Measurements from ENCODE around the gene NTNG1. TPM values are rescaled to one million over a fixed set of nuclear protein-coding genes. Genes with fewer than 3 reads are reported as not detected.

NTNG1 gene
- total RNA-seq, 6 donors from 2014 or later, result 1.5 to 11.5 (median 6.8) TPM

DNA sequence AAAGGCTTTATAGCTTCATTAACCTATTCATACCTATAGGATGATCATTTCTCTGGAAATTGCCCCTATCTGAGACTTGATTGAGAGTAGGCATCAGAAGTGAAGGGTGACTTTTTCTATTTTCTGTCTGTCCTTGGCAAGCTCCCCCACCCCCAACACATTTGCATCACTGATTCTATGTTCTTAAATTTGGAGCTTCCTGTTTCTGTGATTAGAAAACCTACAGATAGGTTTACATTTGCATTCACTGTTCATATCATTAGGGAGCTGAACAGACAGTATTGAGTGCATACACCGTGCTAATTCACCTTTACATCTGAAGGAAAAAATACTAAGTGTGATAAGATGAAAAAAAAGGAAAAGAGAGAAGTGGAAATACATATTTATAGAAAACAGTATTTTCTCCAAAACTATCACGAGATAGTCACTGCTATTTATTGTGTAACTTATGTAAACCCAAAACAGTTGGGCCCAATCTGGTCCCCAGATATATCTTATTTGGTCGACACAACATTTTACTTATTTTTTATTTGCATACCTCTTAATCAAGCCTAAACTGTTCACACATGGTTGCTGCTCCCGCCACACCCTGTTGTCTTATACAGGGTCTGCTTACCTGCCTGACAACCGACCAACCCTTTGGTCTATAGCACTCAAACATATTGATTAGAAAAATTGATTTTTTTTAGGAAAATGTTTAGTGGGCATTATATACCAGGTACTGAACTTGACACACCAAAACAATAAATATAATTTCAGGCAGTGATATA lies 218.8 kb downstream of the NTNG1 start:
- 61% methylated on average over 5 of the region's 5 CpGs for WGBS, 2 donors
- Histone ChIP-seq H3K4me3 (no peak overlapping the region), H3K27me3 (no peaks in the 10 kb centered on the region), H3K9me3 (no peaks in the 10 kb centered on the region), H3K4me1 (no peaks in the 10 kb centered on the region), H3K36me3 (no peaks in the 10 kb centered on the region), H3K27ac (no peak overlapping the region)
- no peak for DNase-seq
- TF ChIP-seq POLR2A (IDR thresholded peaks at IDR 0.05) (no peak), POLR2AphosphoS5 (IDR thresholded peaks at IDR 0.05) (no peak), EP300 (IDR thresholded peaks at IDR 0.05) (no peak)
- TF ChIP-seq, protein P1, sequence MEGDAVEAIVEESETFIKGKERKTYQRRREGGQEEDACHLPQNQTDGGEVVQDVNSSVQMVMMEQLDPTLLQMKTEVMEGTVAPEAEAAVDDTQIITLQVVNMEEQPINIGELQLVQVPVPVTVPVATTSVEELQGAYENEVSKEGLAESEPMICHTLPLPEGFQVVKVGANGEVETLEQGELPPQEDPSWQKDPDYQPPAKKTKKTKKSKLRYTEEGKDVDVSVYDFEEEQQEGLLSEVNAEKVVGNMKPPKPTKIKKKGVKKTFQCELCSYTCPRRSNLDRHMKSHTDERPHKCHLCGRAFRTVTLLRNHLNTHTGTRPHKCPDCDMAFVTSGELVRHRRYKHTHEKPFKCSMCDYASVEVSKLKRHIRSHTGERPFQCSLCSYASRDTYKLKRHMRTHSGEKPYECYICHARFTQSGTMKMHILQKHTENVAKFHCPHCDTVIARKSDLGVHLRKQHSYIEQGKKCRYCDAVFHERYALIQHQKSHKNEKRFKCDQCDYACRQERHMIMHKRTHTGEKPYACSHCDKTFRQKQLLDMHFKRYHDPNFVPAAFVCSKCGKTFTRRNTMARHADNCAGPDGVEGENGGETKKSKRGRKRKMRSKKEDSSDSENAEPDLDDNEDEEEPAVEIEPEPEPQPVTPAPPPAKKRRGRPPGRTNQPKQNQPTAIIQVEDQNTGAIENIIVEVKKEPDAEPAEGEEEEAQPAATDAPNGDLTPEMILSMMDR (IDR thresholded peaks at IDR 0.05), result no peak
- ATAC-seq (ENCODE audit: low FRiP score in 2 of 2), result no peak

DNA sequence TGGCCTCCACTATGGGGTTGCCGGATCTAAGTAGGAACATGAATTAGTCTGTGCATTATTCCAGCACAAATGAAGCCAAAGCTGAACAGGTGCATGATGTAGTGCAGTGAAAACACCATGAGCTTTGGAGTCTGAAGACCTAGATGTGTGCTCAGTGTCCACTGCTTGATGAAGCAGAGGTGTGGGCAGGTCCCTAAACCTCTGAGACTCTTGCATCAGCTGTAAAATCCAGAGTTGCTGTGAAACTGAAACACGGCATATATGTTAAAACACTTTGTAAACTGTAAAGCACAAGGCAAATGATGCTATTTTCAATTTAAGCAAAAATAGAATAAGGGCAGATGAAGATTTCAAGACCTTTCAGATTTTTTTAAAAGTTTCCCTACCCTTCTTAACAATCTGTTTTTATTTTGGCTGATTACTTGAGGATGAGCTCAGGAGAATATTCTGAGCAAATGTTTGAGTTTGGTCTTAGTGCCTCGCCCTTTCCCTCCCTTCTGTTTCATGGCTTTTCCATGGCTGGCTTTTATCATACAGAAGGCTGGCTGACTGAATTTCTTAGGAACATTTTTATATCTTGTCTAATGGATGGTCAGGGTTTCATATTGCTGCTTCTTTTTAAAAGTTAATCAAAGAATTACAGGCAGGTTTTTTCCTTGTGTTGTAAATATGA lies 221.8 kb downstream of the NTNG1 start:
- no peak for TF ChIP-seq POLR2AphosphoS5 (IDR thresholded peaks at IDR 0.05)
- TF ChIP-seq, protein P1 (IDR thresholded peaks at IDR 0.05), result no peak
- no peak for TF ChIP-seq POLR2A (IDR thresholded peaks at IDR 0.05)
- no peak for TF ChIP-seq EP300 (IDR thresholded peaks at IDR 0.05)
- Histone ChIP-seq H3K27ac (no peak overlapping the region), H3K4me3 (no peak overlapping the region), H3K9me3 (no peaks in the 10 kb centered on the region), H3K36me3 (no peaks in the 10 kb centered on the region), H3K4me1 (no peaks in the 10 kb centered on the region), H3K27me3 (no peaks in the 10 kb centered on the region)
- no peak for DNase-seq
- WGBS, 2 donors, result 79 to 84% methylated on average over 3 of the region's 3 CpGs
- peak in 1 of 2 donors; percentile 42 for ATAC-seq (ENCODE audit: low FRiP score in 2 of 2)

DNA sequence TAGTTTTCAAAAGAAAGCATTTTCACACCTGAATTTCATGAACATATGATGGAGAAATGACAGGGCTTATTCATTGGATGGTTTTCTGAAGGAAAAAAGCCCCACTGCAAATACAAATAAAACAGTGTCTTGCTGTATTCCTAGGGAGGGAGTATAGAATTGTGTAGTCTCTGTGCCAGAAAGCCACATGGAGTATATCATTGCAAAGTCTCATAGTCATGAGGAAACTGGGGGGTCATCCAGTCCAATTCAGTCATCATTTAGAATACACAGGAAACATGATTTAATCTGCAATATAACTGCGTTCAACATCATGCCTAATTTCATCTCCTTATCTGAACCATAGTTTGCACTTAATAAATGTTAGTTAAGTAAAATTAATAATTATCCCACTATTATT lies 222.3 kb downstream of the NTNG1 start:
- H3K27ac ChIP-seq, result no peak overlapping the region
- WGBS, 2 donors, result 47 to 62% methylated on average over 1 of the region's 1 CpG
- no peaks in the 10 kb centered on the region for H3K27me3 ChIP-seq
- DNase-seq (no peak), ATAC-seq (ENCODE audit: low FRiP score in 2 of 2) (no peak)
- no peaks in the 10 kb centered on the region for H3K36me3 ChIP-seq
- no peaks in the 10 kb centered on the region for H3K9me3 ChIP-seq
- no peaks in the 10 kb centered on the region for H3K4me1 ChIP-seq
- TF ChIP-seq POLR2A (IDR thresholded peaks at IDR 0.05), result no peak
- no peak for TF ChIP-seq POLR2AphosphoS5 (IDR thresholded peaks at IDR 0.05)
- no peak for TF ChIP-seq EP300 (IDR thresholded peaks at IDR 0.05)
- TF ChIP-seq, protein P1 (IDR thresholded peaks at IDR 0.05), result no peak
- no peak overlapping the region for H3K4me3 ChIP-seq

DNA sequence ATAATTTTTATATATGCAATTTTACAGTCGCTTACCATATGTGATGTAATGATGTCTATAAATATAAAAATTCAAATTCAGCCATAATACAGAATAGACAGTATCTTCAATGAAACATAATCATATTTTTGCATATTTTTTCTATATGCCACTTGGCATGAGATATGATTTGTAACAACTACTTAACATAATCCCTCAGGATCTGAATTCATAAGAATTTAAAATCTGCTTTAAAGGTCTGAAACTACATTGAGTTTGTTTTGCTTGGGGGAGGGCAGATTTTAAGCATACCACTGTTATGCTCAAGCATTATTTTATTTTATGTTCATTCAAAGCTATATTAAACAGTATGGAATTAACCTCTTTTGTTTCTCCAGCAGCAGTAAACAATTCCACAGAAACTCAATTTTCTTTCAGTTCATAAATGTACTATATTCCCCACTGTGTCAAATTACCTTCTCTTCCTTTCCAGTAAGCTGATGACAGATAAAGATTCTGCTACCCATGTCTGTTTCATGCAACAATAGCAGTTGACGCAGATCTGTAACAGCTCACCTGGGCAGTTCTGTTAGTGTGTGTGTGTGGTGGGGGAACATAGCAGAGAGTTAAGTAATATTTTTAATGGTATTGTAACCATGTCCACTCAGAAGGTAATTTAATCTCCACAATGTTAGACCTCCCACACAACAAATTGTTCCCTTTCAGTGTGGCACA lies 224.8 kb downstream of the NTNG1 start:
- no peaks in the 10 kb centered on the region for H3K36me3 ChIP-seq
- H3K4me3 ChIP-seq, result no peak overlapping the region
- no peak for TF ChIP-seq POLR2A (IDR thresholded peaks at IDR 0.05)
- 91 to 97% methylated on average over 2 of the region's 2 CpGs for WGBS, 2 donors
- DNase-seq, result no peak
- H3K27ac ChIP-seq, result no peak overlapping the region
- ATAC-seq (ENCODE audit: low FRiP score in 2 of 2), result no peak
- H3K9me3 ChIP-seq, result no peaks in the 10 kb centered on the region
- H3K4me1 ChIP-seq, result no peaks in the 10 kb centered on the region
- no peaks in the 10 kb centered on the region for H3K27me3 ChIP-seq

DNA sequence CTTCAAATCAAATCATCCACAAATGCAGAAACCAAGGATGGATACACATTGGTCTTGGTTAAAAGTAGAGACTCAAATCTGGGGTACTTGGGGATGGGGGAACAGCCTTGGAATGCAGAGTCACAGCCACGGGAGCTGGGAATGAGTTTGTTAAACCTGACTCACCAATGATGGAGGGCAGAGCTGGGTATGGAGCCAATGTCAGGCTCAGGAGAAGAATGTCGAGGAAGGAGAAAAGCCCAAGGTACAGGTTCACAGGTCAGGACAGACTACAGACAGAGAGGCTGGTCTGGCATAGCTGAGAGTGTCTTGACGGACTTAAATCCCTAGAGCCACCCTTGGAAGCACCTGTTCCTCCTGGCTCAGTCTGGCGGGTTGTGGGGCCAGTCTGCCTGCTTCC lies 237.6 kb downstream of the NTNG1 start:
- H3K27me3 ChIP-seq, result no peaks in the 10 kb centered on the region
- H3K4me1 ChIP-seq, result no peaks in the 10 kb centered on the region

More for the DNA sequence above, 237.6 kb downstream of the NTNG1 start:
- DNase-seq, result no peak
- no peak for ATAC-seq (ENCODE audit: low FRiP score in 2 of 2)
- WGBS, 2 donors, result 67 to 77% methylated on average over 3 to 4 of the region's 4 CpGs
- TF ChIP-seq, protein P1 (IDR thresholded peaks at IDR 0.05), result no peak
- TF ChIP-seq POLR2AphosphoS5 (IDR thresholded peaks at IDR 0.05) (no peak), EP300 (IDR thresholded peaks at IDR 0.05) (no peak), POLR2A (IDR thresholded peaks at IDR 0.05) (no peak)
- Histone ChIP-seq H3K36me3 (no peaks in the 10 kb centered on the region), H3K4me3 (no peak overlapping the region), H3K27ac (no peak overlapping the region), H3K9me3 (no peaks in the 10 kb centered on the region)
